VCaP (cell line): ENCODE measurements around the gene CCL4.

ENCODE experiments used
- H3K27ac ChIP-seq: fragments of 450-650 bp; 2 replicates; pipeline ENCODE4 v1.5.1; 2017
- TF ChIP-seq, protein P1 (sequence below): fragments of 450-650 bp; conservative IDR thresholded peaks from 2 replicates; pipeline ENCODE4 v1.5.1; 2017; ENCODE audit warnings: mild to moderate bottlenecking, moderate library complexity

CCL4 gene

DNA sequence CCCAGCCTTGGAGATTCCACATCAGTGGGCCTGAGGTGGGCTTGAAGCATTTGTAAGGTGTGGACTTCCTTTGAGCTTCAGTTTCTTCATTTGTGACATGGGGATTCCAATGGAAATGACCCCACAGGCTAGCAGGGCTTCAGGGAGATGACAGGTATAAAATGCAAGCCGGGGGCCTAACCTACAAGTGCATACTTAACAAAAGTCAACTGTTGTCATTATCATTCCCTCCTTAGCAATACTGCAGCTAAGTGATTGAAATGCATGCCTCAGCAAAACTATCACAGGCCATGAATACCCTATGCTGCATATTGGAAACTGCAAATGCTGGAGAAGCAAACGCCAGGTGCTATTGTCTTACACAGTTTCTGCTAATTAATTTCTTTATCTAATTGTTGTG, 19.8 kb downstream of the CCL4 start:
- TF ChIP-seq, protein P1, sequence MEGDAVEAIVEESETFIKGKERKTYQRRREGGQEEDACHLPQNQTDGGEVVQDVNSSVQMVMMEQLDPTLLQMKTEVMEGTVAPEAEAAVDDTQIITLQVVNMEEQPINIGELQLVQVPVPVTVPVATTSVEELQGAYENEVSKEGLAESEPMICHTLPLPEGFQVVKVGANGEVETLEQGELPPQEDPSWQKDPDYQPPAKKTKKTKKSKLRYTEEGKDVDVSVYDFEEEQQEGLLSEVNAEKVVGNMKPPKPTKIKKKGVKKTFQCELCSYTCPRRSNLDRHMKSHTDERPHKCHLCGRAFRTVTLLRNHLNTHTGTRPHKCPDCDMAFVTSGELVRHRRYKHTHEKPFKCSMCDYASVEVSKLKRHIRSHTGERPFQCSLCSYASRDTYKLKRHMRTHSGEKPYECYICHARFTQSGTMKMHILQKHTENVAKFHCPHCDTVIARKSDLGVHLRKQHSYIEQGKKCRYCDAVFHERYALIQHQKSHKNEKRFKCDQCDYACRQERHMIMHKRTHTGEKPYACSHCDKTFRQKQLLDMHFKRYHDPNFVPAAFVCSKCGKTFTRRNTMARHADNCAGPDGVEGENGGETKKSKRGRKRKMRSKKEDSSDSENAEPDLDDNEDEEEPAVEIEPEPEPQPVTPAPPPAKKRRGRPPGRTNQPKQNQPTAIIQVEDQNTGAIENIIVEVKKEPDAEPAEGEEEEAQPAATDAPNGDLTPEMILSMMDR: no peak
- H3K27ac ChIP-seq: no peak overlapping the region

GRCh38 chr17:36124879-36125824, 21.5 kb downstream of the CCL4 start:
- no peak overlapping the region for H3K27ac ChIP-seq
- TF ChIP-seq, protein P1: no peak

DNA sequence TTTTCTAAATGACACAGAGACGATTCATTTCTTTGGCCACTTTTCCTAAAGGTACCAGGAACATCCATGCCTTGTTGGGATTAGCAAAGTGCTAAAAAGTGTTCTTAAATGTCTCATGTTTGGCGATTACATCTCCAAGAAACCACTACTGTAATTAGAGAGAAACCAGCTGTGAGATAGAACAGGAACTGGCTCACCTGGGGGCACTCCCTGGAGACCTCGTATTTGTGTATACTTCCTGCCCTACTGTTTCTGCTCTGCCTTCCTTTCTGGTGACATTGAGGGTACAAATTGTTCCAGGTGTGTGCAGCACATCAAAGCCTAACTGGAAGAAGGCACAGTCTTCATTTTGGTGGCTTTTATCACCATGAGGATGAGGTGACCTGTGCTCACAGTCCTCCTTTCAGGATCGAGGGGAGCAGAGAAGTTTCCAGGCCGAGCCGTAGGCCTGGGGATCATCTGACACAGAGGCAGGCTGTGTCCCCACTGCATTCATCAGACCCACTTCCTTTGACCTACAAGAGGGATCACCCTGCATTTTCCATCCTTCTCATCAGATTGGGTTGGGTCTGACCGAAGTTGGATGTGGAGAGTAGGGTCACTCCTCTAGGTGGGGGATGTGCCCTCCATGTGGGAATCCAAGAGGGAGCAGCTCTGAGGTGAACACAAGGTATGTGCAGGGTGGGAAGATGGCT, 23.7 kb downstream of the CCL4 start:
- no peak overlapping the region for H3K27ac ChIP-seq
- TF ChIP-seq, protein P1: no peak

- TF ChIP-seq, protein P1: no peak
- H3K27ac ChIP-seq: no peak overlapping the region
Observed at GRCh38 chr17:36127911-36128310, 24.3 kb downstream of the CCL4 start.

GRCh38 chr17:36128411-36128978, 24.9 kb downstream of the CCL4 start:
- TF ChIP-seq, protein P1: no peak

GRCh38 chr17:36129616-36130015, 26.0 kb downstream of the CCL4 start:
- no peak overlapping the region for H3K27ac ChIP-seq

More at GRCh38 chr17:36128411-36128978, 24.9 kb downstream of the CCL4 start:
- no peak overlapping the region for H3K27ac ChIP-seq

More at GRCh38 chr17:36129616-36130015, 26.0 kb downstream of the CCL4 start:
- TF ChIP-seq, protein P1: no peak
